K562 (cell line): Measurements from ENCODE around the gene AMOT. TPM values are rescaled to one million over a fixed set of nuclear protein-coding genes. Genes with fewer than 3 reads are reported as not detected.

Source experiments
- ATAC-seq: fragments of 200-7000 bp; cut with Tn5 transposase; 3 replicates; pipeline ENCODE4 v1.9.1; 2020; ENCODE audit warnings: moderate library complexity
- BruUV-seq: library from RNA; stranded (reverse); fragments of 400-500 nt; replicated peaks from 2 replicates; lab custom pipeline; 2021; lab: Mats Ljungman, UMichigan
- CTCF ChIA-PET: fragments of 300-600 bp; formaldehyde crosslinking; extraction: SDS; loops from one replicate; lab custom pipeline; 2021; ENCODE audit warnings: low intra/inter-chr PET ratio; lab: Yijun Ruan, JAX
- POLR2A ChIA-PET: fragments of 300-600, 350-650 bp; sonication (Branson Sonifier 250); formaldehyde crosslinking; extraction: SDS; loops from one replicate; lab custom pipeline; 2021; ENCODE audit warnings: antibody characterized with exemption, inconsistent platforms; lab: Yijun Ruan, JAX
- DNase-seq, 4 experiments: peaks; one replicate each; pipeline versions ENCODE4 v3.0.0 to v3.0.0-alpha.2; 2011 to 2018; ENCODE audit warnings: low spot score in 3 of 4, mixed read lengths in 3 of 4; ENCODE audit errors: extremely low read depth in 1 of 4
- FAIRE-seq: peaks from 2 replicates; lab custom pipeline; 2011; peaks lifted over from hg19 to GRCh38; lab: Jason Lieb, UNC
- H2AFZ ChIP-seq: 2 replicates; pipeline ENCODE4 v1.6.0; 2011; ENCODE audit warnings: low read depth, low read length, control low read depth, inconsistent platforms
- H3K27ac ChIP-seq: fragments of 200-600 bp; 3 replicates; pipeline ENCODE4 v1.8.0; 2011; ENCODE audit warnings: low read depth, mild to moderate bottlenecking, control low read depth, inconsistent platforms, low read length, moderate library complexity, mixed read lengths; ENCODE audit errors: extremely low read depth
- H3K27me3 ChIP-seq, 2 experiments: fragments of 300-600 bp in 1 of 2; 2 replicates in 1 of 2; 3 replicates in 1 of 2; pipeline versions ENCODE4 v1.6.0 to v1.8.0; 2011; ENCODE audit warnings: inconsistent platforms in 2 of 2, low read length in 2 of 2, mild to moderate bottlenecking in 1 of 2, mixed read lengths in 1 of 2, moderate library complexity in 1 of 2; ENCODE audit not compliant: control insufficient read depth in 2 of 2, insufficient read depth in 2 of 2
- H3K36me3 ChIP-seq: fragments of 300-600 bp; 3 replicates; pipeline ENCODE4 v1.8.0; 2011; ENCODE audit warnings: mild to moderate bottlenecking, low read length, inconsistent platforms; ENCODE audit not compliant: control insufficient read depth, insufficient read depth
- H3K4me1 ChIP-seq, 2 experiments: fragments of 200-600 bp in 1 of 2; replicated peaks in 1 of 2; 2 replicates in 1 of 2; 3 replicates in 1 of 2; pipeline versions ENCODE4 v1.5.1 to v1.8.0; 2011; ENCODE audit warnings: inconsistent platforms in 2 of 2, low read length in 2 of 2, mild to moderate bottlenecking in 1 of 2, mixed read lengths in 1 of 2, moderate library complexity in 1 of 2; ENCODE audit not compliant: control insufficient read depth in 2 of 2, insufficient read depth in 2 of 2
- H3K4me2 ChIP-seq: 2 replicates; pipeline ENCODE4 v1.6.1; 2011; ENCODE audit warnings: low read length, control low read depth, inconsistent platforms, mixed read lengths; ENCODE audit not compliant: insufficient read depth
- H3K4me3 ChIP-seq: fragments of 200-600 bp; sonication (generic), shearing (Covaris generic); 2 replicates; pipeline ENCODE4 v1.5.1; 2016; ENCODE audit warnings: control low read depth, inconsistent platforms
- H3K79me2 ChIP-seq: fragments of 200-600 bp; 3 replicates; pipeline ENCODE4 v1.8.0; 2011; ENCODE audit warnings: low read length, inconsistent platforms; ENCODE audit not compliant: control insufficient read depth, insufficient read depth
- H3K9ac ChIP-seq, 2 experiments: 2 replicates each; pipeline versions ENCODE4 v1.6.0 to v1.6.1; 2011; ENCODE audit warnings: low read depth in 2 of 2, low read length in 2 of 2, control low read depth in 1 of 2, inconsistent platforms in 1 of 2, mild to moderate bottlenecking in 1 of 2, mixed read lengths in 1 of 2; ENCODE audit not compliant: insufficient read depth in 1 of 2
- H3K9me1 ChIP-seq: one replicate; pipeline ENCODE4 v1.6.0; 2011; ENCODE audit warnings: inconsistent platforms, mild to moderate bottlenecking, low read length, moderate library complexity; ENCODE audit not compliant: control insufficient read depth, insufficient read depth
- H3K9me3 ChIP-seq: replicated peaks from 2 replicates; pipeline ENCODE4 v1.5.1; 2011; ENCODE audit warnings: low read depth, low read length, inconsistent platforms; ENCODE audit not compliant: control insufficient read depth, insufficient read depth
- H4K20me1 ChIP-seq: replicated peaks from 2 replicates; pipeline ENCODE4 v1.6.1; 2011; ENCODE audit warnings: low read length, inconsistent platforms, mixed read lengths; ENCODE audit not compliant: control insufficient read depth, insufficient read depth
- BCLAF1 ChIP-seq, 2 experiments: fragments of 450-650 bp in 1 of 2; IDR thresholded peaks; 2 replicates each; pipeline ENCODE4 v1.6.1; 2011 to 2017; ENCODE audit warnings: low read depth in 2 of 2, antibody characterized with exemption in 1 of 2, borderline replicate concordance in 1 of 2, low read length in 1 of 2, mild to moderate bottlenecking in 1 of 2, mixed read lengths in 1 of 2; ENCODE audit not compliant: control insufficient read depth in 1 of 2
- BMI1 ChIP-seq: fragments of 150-350 bp; IDR thresholded peaks from 2 replicates; pipeline ENCODE4 v1.6.1; 2014; ENCODE audit warnings: low read length
- CBX3 ChIP-seq, 2 experiments: IDR thresholded peaks; 1 replicate in 1 of 2; 2 replicates in 1 of 2; pipeline ENCODE4 v1.6.1; 2012; ENCODE audit warnings: inconsistent platforms in 2 of 2, low read length in 2 of 2, borderline replicate concordance in 1 of 2, control low read depth in 1 of 2
- CHCHD3 ChIP-seq: fragments of 250-450 bp; sonication (Bioruptor Pico); IDR thresholded peaks from 2 replicates; pipeline ENCODE4 v2.1.2; 2022; ENCODE audit warnings: mild to moderate bottlenecking
- CXXC5 ChIP-seq: fragments of 250-450 bp; sonication (Bioruptor Pico); IDR thresholded peaks from 2 replicates; pipeline ENCODE4 v1.8.0; 2022; ENCODE audit warnings: inconsistent platforms, mild to moderate bottlenecking, moderate library complexity
- DPF2 ChIP-seq: fragments of 450-650 bp; IDR thresholded peaks from 2 replicates; pipeline ENCODE4 v1.6.1; 2016
- ETS2 ChIP-seq: IDR thresholded peaks from 2 replicates; pipeline ENCODE4 v1.6.1; 2016; ENCODE audit warnings: borderline replicate concordance, missing genetic modification characterization, mild to moderate bottlenecking, moderate library complexity, missing compliant biosample characterization; ENCODE audit not compliant: poor library complexity, severe bottlenecking
- HNRNPL ChIP-seq: fragments of 200-400 bp; formaldehyde crosslinking; IDR thresholded peaks from 2 replicates; pipeline ENCODE4 v1.6.1; 2017; ENCODE audit warnings: low read depth, mild to moderate bottlenecking, low read length
- OTX1 ChIP-seq: fragments of 450-650 bp; formaldehyde crosslinking; IDR thresholded peaks from 2 replicates; pipeline ENCODE4 v1.4.0; 2022; ENCODE audit warnings: mild to moderate bottlenecking
- PHF8 ChIP-seq: fragments of 200-600 bp; sonication (generic); IDR thresholded peaks from 2 replicates; pipeline ENCODE4 v1.6.1; 2012; ENCODE audit warnings: mixed run types, mild to moderate bottlenecking, inconsistent platforms, low read length, moderate library complexity, borderline replicate concordance
- POLR2B ChIP-seq: fragments of 450-650 bp; IDR thresholded peaks from 2 replicates; pipeline ENCODE4 v1.6.1; 2018; ENCODE audit warnings: low read depth; ENCODE audit not compliant: partially characterized antibody
- POLR2H ChIP-seq: IDR thresholded peaks from 2 replicates; pipeline ENCODE4 v1.6.1; 2016; ENCODE audit warnings: missing genetic modification characterization, low read depth, mild to moderate bottlenecking, control low read depth, missing compliant biosample characterization, moderate library complexity
- RHOXF2B ChIP-seq: fragments of 250-450 bp; sonication (Bioruptor Pico); conservative IDR thresholded peaks from 2 replicates; pipeline ENCODE4 v1.5.1; 2021
- YY1 ChIP-seq, 3 experiments: IDR thresholded peaks; 2 replicates each; pipeline ENCODE4 v1.6.1; 2011; ENCODE audit warnings: low read length in 2 of 3, mild to moderate bottlenecking in 2 of 3, moderate library complexity in 2 of 3, borderline replicate concordance in 1 of 3, control low read depth in 1 of 3, low read depth in 1 of 3; ENCODE audit not compliant: insufficient read depth in 3 of 3, insufficient replicate concordance in 2 of 3, control insufficient read depth in 1 of 3, insufficient read length in 1 of 3; ENCODE audit errors: extremely low read depth in 1 of 3
- ZBTB49 ChIP-seq: sonication (generic); formaldehyde crosslinking; IDR thresholded peaks from 2 replicates; pipeline ENCODE4 v1.8.0; 2022; ENCODE audit warnings: missing genetic modification reagents, mild to moderate bottlenecking, borderline replicate concordance
- ZNF717 ChIP-seq: fragments of 250-450 bp; sonication (Bioruptor Pico); IDR thresholded peaks from 2 replicates; pipeline ENCODE4 v1.5.0; 2021
- WGBS: fragments of 100-300 bp; shearing (Covaris generic); methylation state at CpG from one replicate; pipeline ENCODE4 v1.1.6; 2016; ENCODE audit warnings: low coverage, mixed read lengths; ENCODE audit not compliant: insufficient coverage; ENCODE audit errors: missing lambda C conversion rate; 5-methylcytosine and 5-hydroxymethylcytosine counted together
- in situ Hi-C: fragments of 300-500 bp; cut with MboI; formaldehyde crosslinking; loops from 4 replicates; pipeline ENCODE4 v1.15.0; 2018; ENCODE audit warnings: inconsistent platforms, mixed read lengths
- intact Hi-C: fragments of 100-400 bp; cut with micrococcal nuclease; formaldehyde crosslinking; loops from 2 replicates; pipeline ENCODE4 v1.14.2; 2022
- polyA plus RNA-seq, 8 experiments: library from polyadenylated mRNA; depleted of rRNA in 4 of 8; stranded (reverse) in 5 of 8; unstranded in 3 of 8; fragments of >200 nt; fragmentation: Nextera tagmentation in 2 of 8; fragmentation: Illumina TruSeq in 1 of 8; extraction: Ambion mirVana in 2 of 8; extraction: Trizol in 1 of 8; gene quantifications; 2 replicates each; pipeline versions ENCODE4 v1.2.1 to v1.2.3, GENCODE V29; 2011 to 2014; ENCODE audit warnings: inconsistent platforms in 1 of 8, missing spikeins in 1 of 8
- total RNA-seq, 7 experiments: library from RNA; depleted of rRNA in 6 of 7; stranded (reverse); fragments of >200 nt in 6 of 7; fragmentation: Illumina TruSeq in 2 of 7; extraction: Trizol in 2 of 7; gene quantifications; 2 replicates each; pipeline versions ENCODE4 v1.2.1 to v1.2.3, GENCODE V29; 2011 to 2021; ENCODE audit warnings: low replicate concordance in 1 of 7

AMOT gene
- total and polyA plus RNA-seq, 9 of the 15 experiments (the other 6 are each of a cell fraction or from before 2014, with no cell fraction given): 0.04 TPM; not detected in 8

- TF ChIP-seq CXXC5 (CRISPR knock-in tag) (no peak), BCLAF1 (IDR thresholded peaks at IDR 0.05; ENCODE audit: borderline replicate concordance in 1 of 2, control insufficient read depth in 1 of 2, low read depth in 2 of 2, low read length in 1 of 2) (no peak), POLR2H (tag) (no peak)
Measured at GRCh38 chrX:112846187-112846586, 5.6 kb upstream of the AMOT start (continued).

GRCh38 chrX:112844250-112844649 is 3.6 kb upstream of the AMOT start:
- Histone ChIP-seq H2AFZ (no peak overlapping the region), H3K9me1 (no peaks in the 10 kb centered on the region), H3K4me1 (peaks cover 0 to 12% of the 10 kb centered on the region in 2 experiments; a peak in 2 of 5 replicates), H3K79me2 (no peaks in the 10 kb centered on the region), H3K36me3 (no peaks in the 10 kb centered on the region), H4K20me1 (no peaks in the 10 kb centered on the region), H3K27ac (no peak overlapping the region), H3K4me3 (no peak overlapping the region), H3K27me3 (peaks cover 0 to 4% of the 10 kb centered on the region in 2 experiments; a peak in 1 of 5 replicates), H3K9ac (no peak overlapping the region), H3K9me3 (no peaks in the 10 kb centered on the region), H3K4me2 (no peak overlapping the region)
- FAIRE-seq (no peak), DNase-seq (no peak), ATAC-seq (no peak)
- 0% methylated on average over 5 of the region's 6 CpGs for WGBS
- ChIA-PET CTCF (no interaction called here), POLR2A (no interaction called here)
- in situ Hi-C loops (no loop called here), intact Hi-C loops (no loop called here)
- BruUV-seq: no TSS peak
- TF ChIP-seq POLR2B: no peak
- no peak for TF ChIP-seq ETS2 (tag)
- TF ChIP-seq BMI1: no peak
- TF ChIP-seq HNRNPL: no peak
- TF ChIP-seq DPF2: no peak
- no peak for TF ChIP-seq CHCHD3
- TF ChIP-seq ZNF717: no peak
- TF ChIP-seq OTX1 (CRISPR knock-in tag): no peak
- no peak for TF ChIP-seq RHOXF2B (CRISPR knock-in tag)
- no peak for TF ChIP-seq ZBTB49 (CRISPR knock-in tag)
- TF ChIP-seq CBX3 (IDR thresholded peaks at IDR 0.05; ENCODE audit: borderline replicate concordance in 1 of 2, low read length in 2 of 2): no peak
- no peak for TF ChIP-seq YY1 (IDR thresholded peaks at IDR 0.05; ENCODE audit: borderline replicate concordance in 1 of 3, control insufficient read depth in 1 of 3, extremely low read depth in 1 of 3, insufficient read depth in 3 of 3, insufficient read length in 1 of 3, insufficient replicate concordance in 2 of 3, low read depth in 1 of 3, low read length in 2 of 3)
- no peak for TF ChIP-seq PHF8
